ENCODE measurements around the gene ACBD7.
A peak's percentile ranks its signal among the peaks of the same experiment; 100 is the strongest.

ACBD7 gene

DNA sequence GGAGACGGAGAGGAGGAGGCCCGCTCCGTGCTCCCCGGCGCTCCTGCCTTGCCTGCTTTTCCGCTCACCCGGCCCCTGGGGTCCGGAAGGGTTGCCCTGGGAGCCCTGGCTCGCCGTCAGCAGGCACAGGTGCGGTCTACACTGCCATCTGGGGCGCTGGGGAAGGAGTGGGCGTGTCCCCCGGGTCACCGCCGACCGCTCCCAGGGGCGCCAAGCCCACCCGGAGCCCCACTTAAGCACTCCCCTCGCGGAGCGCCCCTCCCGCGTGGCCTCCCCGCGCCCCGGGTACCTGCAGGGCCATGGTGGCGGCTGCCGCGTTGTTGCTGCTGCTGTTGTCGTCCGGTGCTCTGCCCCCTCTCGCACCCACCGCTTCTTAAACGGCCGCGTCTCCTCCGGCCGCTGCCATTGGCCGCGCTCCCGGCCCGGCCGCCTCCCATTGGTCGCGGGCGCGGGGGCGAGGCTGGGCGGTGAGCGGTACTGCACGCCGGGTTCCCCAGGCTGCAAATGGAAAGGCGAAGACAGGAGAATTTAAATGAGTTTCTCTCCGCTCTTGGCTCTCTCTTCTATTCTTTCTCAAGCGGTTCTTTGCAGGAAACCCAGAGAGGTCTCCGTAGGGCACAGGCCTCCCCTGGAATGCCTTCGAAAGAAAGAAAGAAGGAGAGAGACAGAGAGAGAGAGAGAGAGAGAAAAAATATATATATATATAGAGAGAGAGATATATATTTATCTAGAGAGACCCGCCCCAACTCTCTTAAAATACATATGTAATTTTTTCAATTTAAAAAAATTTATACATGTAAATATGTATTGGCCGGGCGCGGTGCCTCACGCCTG, at the start of gene ACBD7:
Gene ACBD7, minus strand, starts transcription at position 349 of the 834 bp plus-strand sequence. Its CDS starts 48 bp downstream, at position 301.
- peak; percentile 97 for DNase-seq (ENCODE audit: low spot score)

DNA sequence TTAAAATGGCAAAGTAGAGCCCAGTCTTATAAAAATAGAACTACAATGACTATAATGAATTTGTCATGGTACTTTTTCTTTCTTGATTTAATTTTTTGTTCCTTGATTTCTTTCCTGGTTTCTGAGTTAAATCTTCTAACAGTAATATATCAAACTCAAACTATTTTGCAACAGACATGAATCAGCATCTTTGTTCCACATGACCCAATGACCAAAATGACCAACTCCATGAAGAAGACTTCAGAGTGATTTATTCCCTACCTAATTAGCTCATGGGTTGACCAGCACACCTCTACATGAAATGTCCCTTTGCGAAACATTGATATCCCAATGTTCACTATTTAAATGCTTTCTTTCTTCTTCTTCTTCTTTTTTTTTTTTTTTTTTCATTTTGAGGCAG, 49.1 kb upstream of the ACBD7 start:
- no peak for DNase-seq (ENCODE audit: low spot score)

DNA sequence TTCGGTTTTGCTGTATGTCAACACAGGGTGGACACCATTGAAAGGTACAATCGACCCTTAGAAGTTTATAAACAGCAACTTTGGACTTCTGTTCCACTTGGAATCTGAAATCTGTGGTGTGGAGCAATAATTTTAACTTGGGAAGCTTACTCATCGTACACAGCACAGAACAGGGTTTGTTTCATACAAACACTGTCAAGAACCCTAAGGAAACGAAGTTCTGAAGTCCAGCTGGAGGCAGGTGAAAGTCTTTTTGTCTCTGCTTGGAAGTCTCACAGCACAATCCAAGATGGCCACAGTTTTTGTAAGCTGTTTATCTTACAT, 48.4 kb upstream of the ACBD7 start:
- no peak for DNase-seq (ENCODE audit: low spot score)

DNA sequence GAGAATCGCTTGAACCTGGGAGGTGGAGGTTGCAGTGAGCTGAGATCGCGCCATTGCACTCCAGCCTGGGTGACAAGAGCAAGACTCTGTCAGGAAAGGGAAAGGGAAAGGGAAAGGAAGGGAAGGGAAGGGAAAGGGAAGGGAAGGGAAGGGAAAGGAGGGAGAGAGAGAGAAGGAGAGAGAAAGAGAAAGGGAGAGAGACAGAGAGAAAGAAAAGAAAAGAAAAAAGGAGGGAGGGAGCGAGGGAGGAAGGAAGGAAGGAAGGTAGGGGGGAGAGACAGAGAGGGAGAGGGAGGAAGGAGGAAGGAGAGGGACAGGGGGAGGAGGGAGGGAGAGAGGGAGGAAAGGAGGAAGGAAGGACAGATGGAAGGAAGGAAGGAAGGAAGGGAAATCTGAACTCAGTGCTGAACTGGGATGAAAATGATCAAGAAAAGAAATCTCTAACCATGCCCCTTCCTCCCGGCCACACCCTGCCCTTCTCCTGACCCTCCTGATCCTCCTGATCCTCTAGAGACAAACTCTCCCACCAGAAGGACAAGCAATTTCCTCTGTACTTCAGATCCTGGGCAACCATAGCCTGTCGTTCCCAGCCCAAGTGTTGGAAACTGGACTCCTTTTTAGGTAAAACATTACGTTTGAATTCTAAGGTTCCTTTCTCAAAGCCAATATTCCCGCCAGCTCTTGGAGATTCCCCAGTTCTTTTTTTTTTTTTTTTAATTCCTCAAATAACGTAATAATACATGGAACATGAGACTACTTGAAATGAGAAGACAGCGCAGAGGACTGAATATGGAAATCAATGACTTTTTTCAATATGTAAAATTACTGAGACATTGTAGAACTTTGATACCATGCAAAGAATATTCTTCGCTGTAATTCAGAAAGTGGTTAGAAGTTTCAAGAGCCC, 47.8 kb upstream of the ACBD7 start:
- DNase-seq (ENCODE audit: low spot score): no peak

DNA sequence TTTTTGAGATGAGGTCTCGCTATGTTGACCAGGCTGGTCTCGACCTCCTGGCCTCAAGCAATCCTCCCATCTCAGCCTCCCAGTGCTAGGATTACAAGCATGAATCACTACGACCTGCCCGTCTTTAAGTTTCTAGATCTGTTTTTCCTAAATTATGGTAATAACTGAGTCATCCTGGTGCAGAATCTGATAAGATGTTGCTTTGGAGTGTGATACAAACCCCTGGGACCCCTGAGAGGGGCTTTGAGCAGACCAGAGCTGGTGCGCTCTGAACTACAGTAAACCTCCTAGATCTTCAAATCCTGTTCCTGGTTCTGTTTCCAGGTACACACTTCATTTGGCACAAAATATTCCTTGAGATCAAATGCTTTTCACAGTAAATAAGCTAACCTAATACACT, 42.8 kb upstream of the ACBD7 start:
- no peak for DNase-seq (ENCODE audit: low spot score)

DNA sequence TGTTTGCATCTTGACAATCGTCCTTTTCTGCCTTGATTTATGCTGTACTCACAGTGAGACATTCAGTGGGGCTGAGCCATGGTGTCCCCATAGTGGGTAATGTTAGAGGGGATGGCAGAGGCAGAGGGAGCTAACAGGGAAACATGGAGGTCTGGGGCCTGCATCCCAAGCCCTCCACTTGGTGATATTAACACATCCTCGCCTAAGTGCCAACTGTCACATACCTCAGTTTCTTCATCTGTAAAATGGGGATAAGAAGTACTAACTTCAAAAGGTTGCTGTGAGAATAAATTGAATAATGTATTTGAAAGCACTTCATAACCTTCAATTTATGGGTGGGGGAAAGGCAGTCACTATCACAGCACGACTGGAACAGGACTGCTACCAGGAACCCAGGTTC, 36.3 kb upstream of the ACBD7 start:
- no peak for DNase-seq (ENCODE audit: low spot score)

DNA sequence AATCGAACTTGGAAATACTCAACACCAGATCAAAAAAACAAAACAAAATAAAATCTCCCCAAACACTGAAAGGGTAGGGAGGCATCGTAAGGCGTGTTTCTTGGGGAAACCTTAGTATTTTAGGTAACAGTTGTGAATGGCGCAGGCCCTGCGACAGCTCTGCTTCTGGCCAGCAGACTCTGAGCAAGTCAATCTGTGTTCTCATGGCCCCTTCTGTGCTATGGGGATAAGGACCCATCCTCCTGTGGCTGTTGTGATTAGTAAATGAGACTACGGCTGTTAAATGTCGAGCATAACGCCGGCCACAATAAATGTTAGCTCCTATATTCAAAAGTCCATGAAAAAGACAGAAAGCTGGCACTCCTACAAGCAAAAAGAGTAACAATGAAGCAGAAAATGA, 35.6 kb upstream of the ACBD7 start:
- DNase-seq (ENCODE audit: low spot score): no peak

DNA sequence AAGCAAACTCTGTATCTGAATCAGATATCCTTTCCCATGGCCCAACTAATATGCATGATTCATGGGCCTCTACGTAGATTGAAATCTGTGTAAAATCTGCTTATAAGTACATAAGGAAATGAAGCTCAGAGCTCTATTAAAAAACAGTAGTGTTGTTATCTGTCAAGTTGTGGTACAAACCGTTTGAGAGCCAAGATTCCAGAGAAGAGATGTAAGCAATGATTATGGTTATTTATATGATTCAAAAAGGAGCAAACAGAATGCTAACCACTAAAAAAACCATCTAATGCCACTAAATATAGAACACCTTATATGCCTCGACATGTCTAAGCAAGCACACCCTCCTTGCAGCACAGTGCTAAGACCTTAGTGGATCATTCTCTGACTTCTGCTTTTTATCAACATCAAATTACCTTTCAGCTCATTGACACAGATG, 35.2 kb upstream of the ACBD7 start:
- peak; percentile 35 for DNase-seq (ENCODE audit: low spot score)

DNA sequence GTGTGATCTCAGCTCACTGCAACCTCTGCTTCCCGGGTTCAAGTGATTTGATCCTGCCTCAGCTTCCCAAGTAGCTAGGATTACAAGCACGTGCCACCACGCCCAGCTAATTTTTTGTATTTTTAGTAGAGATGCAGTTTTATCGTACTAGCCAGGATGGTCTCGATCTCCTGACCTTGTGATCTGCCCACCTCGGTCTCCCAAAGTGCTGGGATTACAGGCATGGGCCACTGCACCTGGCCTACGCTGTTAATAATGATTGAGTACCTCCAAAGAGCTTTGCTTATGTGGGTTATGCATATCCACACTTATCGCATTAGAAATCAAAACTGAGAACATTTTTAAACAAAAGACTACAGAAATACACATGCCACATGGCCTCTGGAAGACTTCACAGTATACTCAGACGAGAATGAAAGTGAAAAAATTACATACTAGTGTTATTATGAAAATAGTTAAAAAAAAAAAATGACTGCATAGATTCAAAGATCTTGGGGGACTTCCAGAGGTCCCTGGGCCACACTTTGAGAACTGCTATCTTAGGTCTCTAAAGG, 34.0 kb upstream of the ACBD7 start:
- no peak for DNase-seq (ENCODE audit: low spot score)

DNA sequence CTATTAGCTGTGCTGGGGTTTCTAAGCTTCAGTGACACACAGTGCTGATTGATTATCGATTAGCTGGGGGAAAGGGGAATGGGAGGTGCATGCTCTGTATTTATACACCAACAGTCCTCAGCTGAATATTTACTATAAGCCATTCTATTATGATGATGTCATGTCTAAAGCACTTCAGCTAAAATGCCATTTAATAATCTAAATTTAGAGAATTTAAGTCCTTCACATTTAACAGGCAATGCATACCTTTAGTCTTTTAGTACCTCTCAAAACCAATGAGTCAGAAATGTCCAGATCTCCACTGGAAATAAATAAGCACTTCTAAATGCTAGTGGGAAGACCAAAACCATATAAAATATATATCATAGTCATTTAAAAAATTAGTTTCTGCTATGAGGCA, 33.1 kb upstream of the ACBD7 start:
- no peak for DNase-seq (ENCODE audit: low spot score)

DNA sequence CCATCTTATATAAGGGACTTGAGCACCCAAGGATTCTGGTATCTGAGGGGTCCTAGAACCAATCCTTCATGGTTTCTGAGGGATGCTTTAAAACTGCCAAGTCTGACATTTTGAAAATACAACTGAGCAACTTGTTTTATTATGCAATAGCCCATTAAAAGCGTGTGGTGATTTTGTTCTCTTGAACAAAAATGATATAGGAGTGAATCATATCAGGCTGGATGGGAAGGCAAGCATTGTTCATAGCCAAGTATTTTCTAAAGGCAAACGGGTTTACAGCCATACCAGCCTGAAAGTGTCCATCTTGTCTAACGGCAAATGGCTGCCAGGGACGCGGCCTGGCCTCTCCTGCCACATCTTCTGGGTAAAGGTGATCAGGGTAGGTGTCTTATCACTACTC, 31.9 kb upstream of the ACBD7 start:
- no peak for DNase-seq (ENCODE audit: low spot score)

DNA sequence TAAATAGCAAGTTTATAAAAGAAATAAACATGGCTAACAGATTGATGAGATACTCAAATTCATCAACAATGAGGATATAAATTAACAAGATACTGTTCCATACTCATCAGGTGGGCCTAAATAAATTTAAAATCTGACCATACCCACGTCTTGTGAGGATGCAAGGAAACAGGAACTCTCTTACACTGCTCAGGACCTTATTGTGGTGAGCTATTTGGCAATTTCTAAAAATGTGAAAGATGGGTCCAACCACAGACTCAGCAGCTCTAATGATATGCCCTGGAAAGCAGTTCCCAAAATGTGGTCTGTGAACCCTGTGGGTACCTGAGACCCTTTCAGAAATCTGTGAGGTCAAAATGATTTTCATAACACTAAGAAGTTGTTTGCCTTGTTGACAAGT, 30.0 kb upstream of the ACBD7 start:
- DNase-seq (ENCODE audit: low spot score): no peak

DNA sequence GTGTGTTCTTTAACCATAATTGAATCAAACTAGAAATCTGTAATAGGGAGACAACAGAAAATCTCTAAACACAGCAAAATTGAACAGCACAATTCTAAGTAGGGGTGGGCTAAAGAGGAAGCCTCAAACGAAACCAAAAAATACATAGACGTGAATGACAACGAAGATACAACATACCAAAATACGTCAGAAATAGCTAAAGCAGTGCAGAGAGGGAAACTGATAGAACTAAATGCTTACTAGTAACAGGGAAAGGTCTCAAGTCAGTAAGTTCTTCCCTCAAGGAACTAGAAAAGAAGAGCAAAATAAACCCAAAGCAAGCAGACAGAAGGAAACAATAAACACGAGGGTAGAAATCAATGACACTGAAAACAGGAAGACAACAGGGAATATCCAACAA, 27.6 kb upstream of the ACBD7 start:
- DNase-seq (ENCODE audit: low spot score): no peak

DNA sequence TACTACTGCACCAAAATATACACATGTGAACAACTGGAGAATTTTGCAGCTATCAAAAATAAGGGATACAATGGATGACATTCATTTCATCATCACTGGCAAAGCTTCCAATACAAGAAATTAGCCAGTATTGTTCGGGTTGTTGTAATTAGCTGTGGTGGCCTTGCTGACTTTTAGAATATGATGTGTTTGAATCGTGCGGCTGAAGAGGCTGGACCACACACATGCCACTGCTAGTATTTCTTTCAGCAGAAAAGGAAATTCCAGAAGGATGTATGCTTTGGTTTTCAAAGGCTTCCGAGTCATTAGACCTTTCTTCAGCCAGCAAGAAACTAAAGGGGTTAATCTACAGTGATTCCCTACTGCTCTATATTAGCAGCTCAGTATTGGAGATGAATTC, 25.2 kb upstream of the ACBD7 start:
- DNase-seq (ENCODE audit: low spot score): no peak

DNA sequence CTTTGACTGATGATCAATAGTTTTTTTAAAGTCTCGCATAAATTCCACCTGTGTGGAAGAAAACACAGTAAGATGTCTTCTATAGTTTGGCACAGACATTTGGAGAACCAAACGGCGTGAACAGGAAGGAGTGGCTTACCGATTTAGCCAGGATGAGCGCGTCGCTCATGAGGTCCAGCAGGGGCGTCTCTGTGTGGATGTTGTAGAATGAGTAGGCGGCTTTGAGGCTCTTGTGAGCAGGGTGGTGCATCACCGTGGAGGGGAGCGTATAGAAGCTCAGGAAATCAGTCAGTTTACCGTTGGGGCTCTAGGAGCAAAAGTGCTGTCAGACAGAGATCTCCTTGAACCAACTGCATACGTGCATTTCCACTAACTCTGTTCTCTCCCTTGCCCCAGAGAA, 24.1 kb upstream of the ACBD7 start:
- DNase-seq (ENCODE audit: low spot score): no peak

DNA sequence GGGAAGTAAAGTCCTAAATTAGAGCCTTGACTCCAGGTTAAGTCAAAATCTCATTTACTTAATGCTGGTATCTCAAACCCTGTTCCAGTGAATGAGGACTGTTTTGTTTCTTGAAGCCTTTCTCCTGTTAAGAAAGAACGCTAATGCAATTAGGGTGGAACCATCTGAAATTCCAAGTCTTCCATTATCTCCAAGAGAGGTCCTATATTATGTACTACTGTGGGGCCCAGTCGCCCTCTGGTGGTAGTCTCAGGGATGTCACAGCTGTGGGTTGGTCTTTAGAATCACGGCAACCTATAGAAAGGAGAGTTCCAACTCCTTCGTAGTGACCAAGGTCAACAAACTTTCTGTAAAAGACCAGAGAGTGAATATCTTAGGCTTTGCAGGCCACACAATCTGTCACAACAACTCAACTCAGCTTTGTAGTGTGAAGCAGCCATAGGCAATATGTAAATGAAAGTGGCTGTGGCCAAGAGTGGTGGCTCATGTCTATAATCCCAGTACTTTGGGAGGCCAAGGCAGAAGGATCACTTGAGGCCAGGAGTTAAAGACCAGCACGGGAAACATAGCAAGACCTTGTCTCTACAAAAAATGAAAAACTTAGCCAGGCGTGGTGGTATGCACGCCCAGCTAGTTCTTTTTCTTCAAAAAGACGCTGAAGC, 17.9 kb upstream of the ACBD7 start:
- DNase-seq (ENCODE audit: low spot score): peak; percentile 67

DNA sequence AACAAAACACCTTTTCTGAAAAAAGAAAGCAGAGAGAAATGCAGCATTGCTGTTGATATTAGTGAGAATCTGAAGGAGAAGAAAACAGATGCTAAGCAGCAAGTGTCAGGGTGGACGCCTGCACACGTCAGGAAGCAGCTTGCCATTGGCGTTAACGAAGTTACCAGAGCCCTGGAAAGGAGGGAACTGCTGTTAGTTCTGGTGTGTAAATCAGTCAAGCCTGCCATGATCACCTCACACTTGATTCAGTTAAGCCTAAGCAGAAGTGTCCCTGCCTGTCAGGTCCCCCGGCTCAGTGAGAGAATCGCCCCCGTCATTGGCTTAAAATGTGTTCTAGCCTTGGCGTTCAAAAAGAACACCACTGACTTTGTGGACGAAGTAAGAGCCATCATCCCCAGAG, 14.9 kb upstream of the ACBD7 start:
- no peak for DNase-seq (ENCODE audit: low spot score)

DNA sequence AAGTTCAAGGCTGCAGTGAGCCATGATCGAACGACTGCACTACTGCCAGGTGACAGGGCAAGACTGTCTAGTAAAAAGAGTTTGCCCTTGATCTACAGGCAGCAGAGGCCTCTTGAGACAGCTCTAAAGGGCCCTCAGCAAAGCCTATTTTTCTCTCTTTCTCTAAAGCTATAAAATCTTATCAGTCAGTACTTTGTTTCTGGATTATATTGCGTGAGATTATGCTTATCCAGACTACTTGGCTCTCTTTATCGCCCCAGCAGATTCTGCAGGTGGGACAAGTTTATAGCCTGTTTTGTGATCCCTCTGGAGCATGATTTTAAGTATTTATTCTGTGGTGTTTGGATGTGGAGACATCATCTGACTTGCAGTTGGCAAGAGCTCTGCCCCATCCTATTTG, 11.3 kb upstream of the ACBD7 start:
- no peak for DNase-seq (ENCODE audit: low spot score)

DNA sequence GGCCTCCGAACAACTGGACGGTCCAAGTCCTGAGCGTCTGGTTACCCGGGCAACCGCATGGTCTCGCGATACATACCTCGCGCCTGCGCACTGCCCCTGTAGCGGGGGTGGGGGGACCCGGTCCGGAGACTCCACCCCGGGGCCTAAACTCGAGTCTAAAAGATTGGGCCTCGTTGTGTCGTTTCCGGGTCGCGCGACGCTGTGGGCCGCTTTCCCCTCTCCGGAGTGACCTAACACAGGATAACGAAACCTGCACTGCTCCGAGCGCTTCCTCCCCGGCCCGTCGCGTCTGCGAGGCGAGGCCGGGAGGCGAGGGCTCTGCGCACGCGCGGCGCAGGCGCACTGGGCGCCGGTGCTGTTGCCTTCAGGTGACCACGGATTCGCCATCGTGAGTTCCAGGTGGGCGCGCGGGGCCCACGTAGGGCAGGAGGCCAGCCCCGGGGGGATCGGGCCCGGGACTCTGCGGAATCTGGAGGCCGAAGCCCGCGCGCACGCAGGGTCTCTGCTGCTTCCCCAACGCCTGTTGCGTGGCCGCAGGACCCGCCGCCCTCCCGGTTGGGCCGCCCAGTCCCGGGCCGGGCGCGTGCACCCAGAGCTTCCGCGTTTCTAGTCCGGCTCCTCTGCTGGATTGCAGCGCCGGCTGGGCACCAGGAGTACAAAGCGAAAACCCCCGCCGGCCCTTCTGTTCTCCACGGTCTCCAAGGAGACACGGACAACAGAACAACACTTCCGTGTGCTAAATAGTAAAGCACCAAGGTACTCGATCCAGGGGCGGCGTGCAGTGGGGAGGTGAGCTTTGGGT, 8.6 kb upstream of the ACBD7 start, which contains the start of gene RPP38:
Gene RPP38, plus strand, starts transcription at position 345 of the 802 bp plus-strand sequence. CDS start 5,960 bp downstream, outside the sequence.
- peak; percentile 99 for DNase-seq (ENCODE audit: low spot score)

DNA sequence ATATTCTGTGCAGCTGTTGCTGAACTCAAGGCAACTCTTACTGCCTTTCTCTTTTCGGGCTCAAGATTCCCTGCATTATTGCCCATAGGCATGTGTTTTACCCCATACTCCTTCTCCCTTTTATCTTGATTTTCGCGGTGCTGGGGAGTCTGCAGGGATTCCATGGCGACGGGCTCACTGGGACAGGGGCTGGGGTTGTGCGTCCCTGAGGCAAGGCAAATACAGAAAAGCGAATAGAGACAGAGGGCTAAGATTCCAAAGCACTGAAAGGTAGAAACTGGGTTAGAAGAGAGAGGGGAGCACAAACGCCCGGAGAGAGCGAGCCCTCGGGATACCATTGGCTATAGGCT, 8.1 kb upstream of the ACBD7 start:
- no peak for DNase-seq (ENCODE audit: low spot score)

DNA sequence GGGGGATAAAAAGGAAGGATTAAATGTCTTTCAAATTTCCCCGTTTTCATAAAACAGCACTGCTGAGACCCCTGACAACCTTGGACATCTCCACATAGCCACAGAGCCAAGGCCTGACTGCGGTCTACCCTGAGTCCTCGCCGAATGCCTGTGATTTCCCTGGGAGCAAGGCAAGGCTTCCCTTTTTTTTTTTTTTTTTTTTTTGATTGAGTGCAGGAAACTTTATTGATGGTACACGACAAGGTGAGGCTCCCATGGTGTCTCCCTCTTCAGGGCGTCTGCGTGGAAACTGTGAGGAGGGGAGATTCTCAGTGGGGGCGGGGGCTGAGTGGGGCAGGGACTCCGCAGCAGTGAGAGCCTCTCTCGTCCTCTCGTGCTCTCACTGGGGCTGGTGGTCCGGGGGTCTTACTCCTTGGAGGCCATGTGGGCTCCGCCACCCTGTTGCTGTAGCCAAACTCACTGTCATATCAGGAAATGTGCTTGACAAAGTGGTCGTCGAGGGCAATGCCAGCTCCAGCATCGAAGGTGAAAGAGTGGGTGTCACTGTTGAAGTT, 4.4 kb upstream of the ACBD7 start:
- DNase-seq (ENCODE audit: low spot score): no peak

Data from hepatic stellate cell (primary cell).